Measurements from ENCODE around the gene IRX2. TPM values are rescaled to one million over a fixed set of nuclear protein-coding genes. Genes with fewer than 3 reads are reported as not detected.

Gene IRX2
- total RNA-seq, 1 experiment from 2014 or later = not detected

GRCh38 chr5:2714026-2714425, 37.5 kb downstream of the IRX2 start:
- no peak overlapping the region for H3K27ac ChIP-seq (ENCODE audit: low read depth, low read length, poor library complexity, severe bottlenecking)
- no TSS peak for BruUV-seq (replicated peaks)
- H3K27me3 ChIP-seq (replicated peaks; ENCODE audit: insufficient read depth, low read depth, low read length, poor library complexity) = no peaks in the 10 kb centered on the region
- H3K9me3 ChIP-seq (ENCODE audit: low read depth, low read length, poor library complexity, severe bottlenecking) = peaks cover 13% of the 10 kb centered on the region
- H3K36me3 ChIP-seq (ENCODE audit: insufficient read depth, low read length, poor library complexity, severe bottlenecking) = no peaks in the 10 kb centered on the region
- ChIA-PET POLR2A (ENCODE audit: low non-redundant PET) (no interaction called here), CTCF (no interaction called here)
- TF ChIP-seq EZH2 (IDR thresholded peaks at IDR 0.05; ENCODE audit: borderline replicate concordance, low read depth, low read length, poor library complexity, severe bottlenecking) = no peak
- no peak for TF ChIP-seq CTCF (conservative IDR thresholded peaks at IDR 0.05; ENCODE audit: low read depth, low read length)
- DNase-seq (ENCODE audit: low spot score) = no peak
- H3K4me1 ChIP-seq (ENCODE audit: insufficient read depth, low read length, poor library complexity, severe bottlenecking) = no peaks in the 10 kb centered on the region
- intact Hi-C loops (cut with micrococcal nuclease; ENCODE audit: unreplicated experiment) = no loop called here
- H3K4me3 ChIP-seq (ENCODE audit: low read depth, low read length, poor library complexity, severe bottlenecking) = no peak overlapping the region

- no peak for DNase-seq (ENCODE audit: low spot score)
- POLR2A ChIA-PET (ENCODE audit: low non-redundant PET) = no interaction called here
- Histone ChIP-seq H3K4me3 (ENCODE audit: low read depth, low read length, poor library complexity, severe bottlenecking) (no peak overlapping the region), H3K4me1 (ENCODE audit: insufficient read depth, low read length, poor library complexity, severe bottlenecking) (no peaks in the 10 kb centered on the region), H3K9me3 (ENCODE audit: low read depth, low read length, poor library complexity, severe bottlenecking) (peaks cover 9% of the 10 kb centered on the region), H3K36me3 (ENCODE audit: insufficient read depth, low read length, poor library complexity, severe bottlenecking) (no peaks in the 10 kb centered on the region), H3K27me3 (replicated peaks; ENCODE audit: insufficient read depth, low read depth, low read length, poor library complexity) (no peaks in the 10 kb centered on the region), H3K27ac (ENCODE audit: low read depth, low read length, poor library complexity, severe bottlenecking) (no peak overlapping the region)
- no peak for TF ChIP-seq EZH2 (IDR thresholded peaks at IDR 0.05; ENCODE audit: borderline replicate concordance, low read depth, low read length, poor library complexity, severe bottlenecking)
- no peak for TF ChIP-seq CTCF (conservative IDR thresholded peaks at IDR 0.05; ENCODE audit: low read depth, low read length)
- BruUV-seq (replicated peaks) = no TSS peak
- CTCF ChIA-PET = no interaction called here
- intact Hi-C loops (cut with micrococcal nuclease; ENCODE audit: unreplicated experiment) = no loop called here
These were observed 39.7 kb downstream of the IRX2 start for GRCh38 chr5:2711446-2712425.

GRCh38 chr5:2710910-2711309, 40.6 kb downstream of the IRX2 start:
- intact Hi-C loops (cut with micrococcal nuclease; ENCODE audit: unreplicated experiment) = no loop called here
- ChIA-PET POLR2A (ENCODE audit: low non-redundant PET) (no interaction called here), CTCF (no interaction called here)
- no peaks in the 10 kb centered on the region for H3K4me1 ChIP-seq (ENCODE audit: insufficient read depth, low read length, poor library complexity, severe bottlenecking)
- peaks cover 15% of the 10 kb centered on the region for H3K9me3 ChIP-seq (ENCODE audit: low read depth, low read length, poor library complexity, severe bottlenecking)
- no TSS peak for BruUV-seq (replicated peaks)
- no peaks in the 10 kb centered on the region for H3K27me3 ChIP-seq (replicated peaks; ENCODE audit: insufficient read depth, low read depth, low read length, poor library complexity)
- H3K4me3 ChIP-seq (ENCODE audit: low read depth, low read length, poor library complexity, severe bottlenecking) = no peak overlapping the region
- TF ChIP-seq CTCF (conservative IDR thresholded peaks at IDR 0.05; ENCODE audit: low read depth, low read length) (no peak), EZH2 (IDR thresholded peaks at IDR 0.05; ENCODE audit: borderline replicate concordance, low read depth, low read length, poor library complexity, severe bottlenecking) (no peak)
- DNase-seq (ENCODE audit: low spot score) = no peak
- H3K27ac ChIP-seq (ENCODE audit: low read depth, low read length, poor library complexity, severe bottlenecking) = no peak overlapping the region
- no peaks in the 10 kb centered on the region for H3K36me3 ChIP-seq (ENCODE audit: insufficient read depth, low read length, poor library complexity, severe bottlenecking)

All from A673 (cell line).